Measurements from ENCODE around the gene RNF151.

RNF151 gene

GRCh38 chr16:1971796-1972489, 5.3 kb downstream of the RNF151 start, which contains the start of gene TBL3:
TBL3 (plus strand) TSS chr16:1972053; CDS start chr16:1972165, 112 bp downstream.
- TF ChIP-seq EZH2phosphoT487 (IDR thresholded peaks at IDR 0.05; ENCODE audit: borderline replicate concordance) (no peak), CTCF (conservative IDR thresholded peaks at IDR 0.05; ENCODE audit: low read length) (no peak)
- Histone ChIP-seq H4K20me1 (ENCODE audit: insufficient read depth, low read length, poor library complexity, severe bottlenecking) (no peaks in the 10 kb centered on the region), H2AFZ (ENCODE audit: low read length) (peak within 1 kb of the TSS; percentile 77; the same call in 1 of the 2 replicates), H3K4me1 (ENCODE audit: insufficient read depth, low read length, poor library complexity, severe bottlenecking) (no peaks in the 10 kb centered on the region), H3K27me3 (ENCODE audit: insufficient read depth, low read length, poor library complexity, severe bottlenecking) (no peaks in the 10 kb centered on the region), H3K36me3 (ENCODE audit: insufficient read depth, low read length) (no peaks in the 10 kb centered on the region), H3K9ac (ENCODE audit: low read depth, low read length, poor library complexity, severe bottlenecking) (peak within 1 kb of the TSS; percentile 94), H3K9me2 (replicated peaks; ENCODE audit: low read depth, low read length) (no peaks in the 10 kb centered on the region), H3K4me3 (ENCODE audit: low read length, poor library complexity, severe bottlenecking) (peak within 1 kb of the TSS; percentile 91), H3K9me3 (ENCODE audit: insufficient read depth, low read depth, low read length) (no peaks in the 10 kb centered on the region), H3K4me2 (ENCODE audit: low read depth, low read length, poor library complexity, severe bottlenecking) (peak within 1 kb of the TSS; percentile 85), H3F3A (ENCODE audit: low read depth) (peaks cover 2% of the 10 kb centered on the region; the same call in 1 of the 2 replicates), H3K79me2 (ENCODE audit: insufficient read depth, low read length) (peaks cover 22% of the 10 kb centered on the region; the same call in 1 of the 2 replicates)

- Histone ChIP-seq H3K36me3 (ENCODE audit: insufficient read depth, low read length) (no peaks in the 10 kb centered on the region), H3K27me3 (ENCODE audit: insufficient read depth, low read length, poor library complexity, severe bottlenecking) (no peaks in the 10 kb centered on the region), H3K79me2 (ENCODE audit: insufficient read depth, low read length) (peaks cover 22% of the 10 kb centered on the region; the same call in 1 of the 2 replicates), H3K9ac (ENCODE audit: low read depth, low read length, poor library complexity, severe bottlenecking) (peak overlapping the region; percentile 94), H3K9me2 (replicated peaks; ENCODE audit: low read depth, low read length) (no peaks in the 10 kb centered on the region), H2AFZ (ENCODE audit: low read length) (no peak overlapping the region), H3K9me3 (ENCODE audit: insufficient read depth, low read depth, low read length) (no peaks in the 10 kb centered on the region), H3K4me1 (ENCODE audit: insufficient read depth, low read length, poor library complexity, severe bottlenecking) (no peaks in the 10 kb centered on the region), H3K4me2 (ENCODE audit: low read depth, low read length, poor library complexity, severe bottlenecking) (peak overlapping the region; percentile 75), H4K20me1 (ENCODE audit: insufficient read depth, low read length, poor library complexity, severe bottlenecking) (no peaks in the 10 kb centered on the region), H3F3A (ENCODE audit: low read depth) (peaks cover 2% of the 10 kb centered on the region; the same call in 1 of the 2 replicates), H3K4me3 (ENCODE audit: low read length, poor library complexity, severe bottlenecking) (peak overlapping the region; percentile 91)
- no peak for TF ChIP-seq EZH2phosphoT487 (IDR thresholded peaks at IDR 0.05; ENCODE audit: borderline replicate concordance)
- TF ChIP-seq CTCF (conservative IDR thresholded peaks at IDR 0.05; ENCODE audit: low read length): no peak
Measured at GRCh38 chr16:1972490-1972877, 5.8 kb downstream of the RNF151 start.

DNA sequence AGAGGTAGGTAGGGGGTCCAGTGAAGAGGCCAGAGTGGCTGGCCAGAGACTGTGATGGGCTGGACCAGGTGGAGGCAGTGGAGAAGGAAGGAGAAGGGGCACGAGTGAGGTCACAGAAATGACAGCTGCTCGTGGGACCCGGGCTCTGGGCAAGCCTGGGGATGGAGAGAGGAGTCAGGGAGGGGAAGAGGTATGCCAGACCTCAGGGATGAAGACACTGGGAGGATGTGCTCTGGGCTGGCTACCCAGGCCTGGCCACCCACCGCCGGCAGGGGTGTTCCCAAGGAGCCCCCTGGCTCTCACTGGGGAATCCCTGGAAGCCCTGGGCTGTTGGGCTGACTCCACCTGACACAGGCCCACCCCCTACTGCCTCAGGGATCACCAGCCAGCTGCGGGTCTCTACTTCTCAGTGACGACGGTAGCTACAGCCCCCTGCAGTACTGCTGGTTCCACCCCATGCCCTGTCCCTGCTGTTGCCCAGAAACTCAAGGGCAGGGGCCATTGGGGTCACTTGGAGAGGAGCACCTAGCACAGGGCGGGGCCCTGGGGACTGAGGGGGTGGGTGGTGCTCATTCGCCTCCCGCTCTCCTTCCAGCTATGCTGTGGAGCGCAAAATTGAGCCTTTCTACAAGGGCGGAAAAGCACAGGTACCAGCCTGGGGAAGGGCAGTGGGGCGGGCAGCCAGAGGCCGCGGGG, 7.0 kb downstream of the RNF151 start:
- H3K79me2 ChIP-seq (ENCODE audit: insufficient read depth, low read length): peaks cover 22% of the 10 kb centered on the region; the same call in 1 of the 2 replicates
- no peaks in the 10 kb centered on the region for H3K9me2 ChIP-seq (replicated peaks; ENCODE audit: low read depth, low read length)
- no peaks in the 10 kb centered on the region for H3K9me3 ChIP-seq (ENCODE audit: insufficient read depth, low read depth, low read length)
- TF ChIP-seq EZH2phosphoT487 (IDR thresholded peaks at IDR 0.05; ENCODE audit: borderline replicate concordance) (no peak), CTCF (conservative IDR thresholded peaks at IDR 0.05; ENCODE audit: low read length) (no peak)
- no peak overlapping the region for H3K9ac ChIP-seq (ENCODE audit: low read depth, low read length, poor library complexity, severe bottlenecking)
- no peaks in the 10 kb centered on the region for H3K4me1 ChIP-seq (ENCODE audit: insufficient read depth, low read length, poor library complexity, severe bottlenecking)
- H3F3A ChIP-seq (ENCODE audit: low read depth): peaks cover 2% of the 10 kb centered on the region; the same call in 1 of the 2 replicates
- no peaks in the 10 kb centered on the region for H3K36me3 ChIP-seq (ENCODE audit: insufficient read depth, low read length)
- no peaks in the 10 kb centered on the region for H3K27me3 ChIP-seq (ENCODE audit: insufficient read depth, low read length, poor library complexity, severe bottlenecking)
- no peak overlapping the region for H2AFZ ChIP-seq (ENCODE audit: low read length)
- H3K4me2 ChIP-seq (ENCODE audit: low read depth, low read length, poor library complexity, severe bottlenecking): peak overlapping the region; percentile 75
- H3K4me3 ChIP-seq (ENCODE audit: low read length, poor library complexity, severe bottlenecking): no peak overlapping the region
- no peaks in the 10 kb centered on the region for H4K20me1 ChIP-seq (ENCODE audit: insufficient read depth, low read length, poor library complexity, severe bottlenecking)
